ACC112 (cell line): ENCODE measurements around the gene DGKZ.
A peak's percentile ranks its signal among the peaks of the same experiment; 100 is the strongest.

Experiments
- H2AFZ ChIP-seq: fragments of 200-600 bp; sonication (generic); one replicate; pipeline ENCODE4 v1.6.0; 2017; ENCODE audit warnings: antibody characterized with exemption, low read length; ENCODE audit not compliant: unreplicated experiment
- H3K27ac ChIP-seq: fragments of 200-600 bp; sonication (generic); 2 replicates; pipeline ENCODE4 v1.5.1; 2014; ENCODE audit warnings: low read depth, mild to moderate bottlenecking, antibody characterized with exemption, low read length, moderate library complexity
- H3K27me3 ChIP-seq: fragments of 200-600 bp; sonication (generic); 2 replicates; pipeline ENCODE4 v1.6.1; 2014; ENCODE audit warnings: mild to moderate bottlenecking, antibody characterized with exemption, low read length, moderate library complexity, mixed read lengths; ENCODE audit not compliant: insufficient read depth
- H3K36me3 ChIP-seq: fragments of 200-600 bp; sonication (generic); 2 replicates; pipeline ENCODE4 v1.6.1; 2016; ENCODE audit warnings: mild to moderate bottlenecking, antibody characterized with exemption, low read length, moderate library complexity, mixed read lengths; ENCODE audit not compliant: insufficient read depth
- H3K4me1 ChIP-seq: fragments of 200-600 bp; sonication (generic); one replicate; pipeline ENCODE4 v1.6.1; 2016; ENCODE audit warnings: low read length, mixed read lengths; ENCODE audit not compliant: insufficient read depth, unreplicated experiment, control insufficient read depth
- H3K4me3 ChIP-seq: fragments of 200-600 bp; sonication (generic); 2 replicates; pipeline ENCODE4 v1.5.1; 2014; ENCODE audit warnings: mild to moderate bottlenecking, low read depth, low read length
- H3K79me2 ChIP-seq: fragments of 200-600 bp; sonication (generic); one replicate; pipeline ENCODE4 v1.6.0; 2016; ENCODE audit warnings: low read length; ENCODE audit not compliant: control insufficient read depth, unreplicated experiment, insufficient read depth

Gene DGKZ

GRCh38 chr11:46347637-46348311 is 511 bp downstream of the DGKZ start:
- Histone ChIP-seq H2AFZ (peak overlapping the region; percentile 56), H3K27ac (no peak overlapping the region)

DNA sequence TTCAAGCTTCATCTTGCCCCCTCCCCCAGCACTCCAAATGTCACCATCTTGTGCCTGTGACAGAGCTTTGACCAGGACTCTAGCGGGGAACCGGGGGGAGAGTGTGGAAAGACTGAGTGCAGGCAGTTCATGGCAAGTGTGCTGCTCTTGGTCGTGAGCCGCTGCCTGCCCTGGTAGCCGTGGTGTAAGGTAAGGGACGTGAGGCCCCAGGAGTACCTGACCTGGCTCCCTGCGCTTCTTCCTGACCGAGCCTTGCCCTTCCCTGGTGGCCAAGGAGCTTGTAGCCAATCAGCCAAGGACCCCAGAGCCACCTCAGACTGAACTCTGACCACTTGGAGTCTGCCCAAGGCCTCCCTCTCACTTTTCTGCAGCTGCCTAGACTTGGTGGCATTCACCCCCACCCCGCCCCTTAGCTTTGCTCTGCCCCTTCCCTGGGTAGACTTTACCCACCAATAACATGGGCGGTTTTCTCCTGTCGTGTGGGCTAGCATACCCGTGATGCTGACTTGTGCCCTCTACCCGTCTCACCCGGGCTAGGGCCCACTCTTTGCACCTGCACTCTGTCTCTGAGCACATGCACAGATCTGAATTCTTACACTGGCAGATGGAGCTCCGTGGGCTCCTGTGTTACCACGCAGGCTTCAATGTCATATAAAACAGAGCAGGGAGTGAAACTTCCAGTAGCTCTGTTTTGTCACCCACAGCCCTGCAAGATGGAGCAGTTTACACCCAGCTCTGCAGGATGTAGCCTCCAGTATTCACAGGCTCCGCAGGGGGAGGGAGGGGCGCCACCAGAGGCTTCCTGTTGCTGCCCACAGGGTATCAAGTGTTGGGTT is 1.5 kb downstream of the DGKZ start:
- Histone ChIP-seq H3K79me2 (peaks cover 49% of the 10 kb centered on the region), H3K36me3 (no peaks in the 10 kb centered on the region), H3K27me3 (no peaks in the 10 kb centered on the region), H3K4me1 (peaks cover 14% of the 10 kb centered on the region), H3K27ac (no peak overlapping the region), H3K4me3 (peak overlapping the region; percentile 90), H2AFZ (no peak overlapping the region)

More at GRCh38 chr11:46347637-46348311, 511 bp downstream of the DGKZ start:
- H3K4me1 ChIP-seq: peaks cover 14% of the 10 kb centered on the region
- H3K36me3 ChIP-seq: no peaks in the 10 kb centered on the region
- H3K79me2 ChIP-seq: peaks cover 42% of the 10 kb centered on the region
- H3K27me3 ChIP-seq: no peaks in the 10 kb centered on the region
- peak overlapping the region; percentile 90 for H3K4me3 ChIP-seq

DNA sequence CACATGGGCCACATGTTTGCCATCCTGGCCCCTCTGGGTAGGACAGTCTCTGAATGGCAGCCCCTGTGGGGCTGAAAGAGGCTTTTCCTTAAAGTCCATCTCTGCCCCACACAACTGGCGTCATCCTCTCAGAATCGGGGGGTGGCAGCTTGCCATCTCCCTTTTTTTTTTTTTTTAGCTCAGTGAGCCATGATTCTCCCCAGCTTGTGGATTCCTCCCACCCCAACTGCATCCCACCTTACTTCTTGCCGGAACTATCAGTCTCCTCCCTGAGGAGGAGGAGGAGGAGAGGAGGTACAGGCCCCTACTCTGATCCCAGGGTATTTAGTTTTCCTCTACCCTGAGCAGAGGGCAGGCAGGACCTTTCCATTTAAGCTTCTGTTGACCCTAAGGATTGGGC is 3.4 kb downstream of the DGKZ start:
- Histone ChIP-seq H2AFZ (no peak overlapping the region), H3K27me3 (no peaks in the 10 kb centered on the region), H3K36me3 (no peaks in the 10 kb centered on the region), H3K27ac (no peak overlapping the region), H3K4me3 (no peak overlapping the region), H3K79me2 (peaks cover 54% of the 10 kb centered on the region), H3K4me1 (peaks cover 14% of the 10 kb centered on the region)

GRCh38 chr11:46351148-46351547 is 3.9 kb downstream of the DGKZ start:
- Histone ChIP-seq H3K4me3 (no peak overlapping the region), H3K79me2 (peaks cover 54% of the 10 kb centered on the region), H3K4me1 (peaks cover 14% of the 10 kb centered on the region), H3K27ac (no peak overlapping the region), H3K27me3 (no peaks in the 10 kb centered on the region), H2AFZ (no peak overlapping the region), H3K36me3 (no peaks in the 10 kb centered on the region)

- Histone ChIP-seq H3K4me1 (peaks cover 14% of the 10 kb centered on the region), H3K27ac (no peak overlapping the region), H3K79me2 (peaks cover 54% of the 10 kb centered on the region)
These were observed 4.3 kb downstream of the DGKZ start for GRCh38 chr11:46351606-46352005.

GRCh38 chr11:46352063-46352841 is 5.0 kb downstream of the DGKZ start:
- Histone ChIP-seq H3K4me1 (peaks cover 13% of the 10 kb centered on the region), H2AFZ (no peak overlapping the region), H3K27me3 (no peaks in the 10 kb centered on the region), H3K79me2 (peaks cover 54% of the 10 kb centered on the region), H3K4me3 (no peak overlapping the region), H3K27ac (no peak overlapping the region), H3K36me3 (no peaks in the 10 kb centered on the region)

More at GRCh38 chr11:46351606-46352005, 4.3 kb downstream of the DGKZ start:
- H3K27me3 ChIP-seq: no peaks in the 10 kb centered on the region
- no peak overlapping the region for H2AFZ ChIP-seq
- no peaks in the 10 kb centered on the region for H3K36me3 ChIP-seq
- H3K4me3 ChIP-seq: no peak overlapping the region

- no peak overlapping the region for H3K4me3 ChIP-seq
- peaks cover 42% of the 10 kb centered on the region for H3K79me2 ChIP-seq
- no peak overlapping the region for H2AFZ ChIP-seq
- H3K36me3 ChIP-seq: no peaks in the 10 kb centered on the region
- H3K27ac ChIP-seq: no peak overlapping the region
- no peaks in the 10 kb centered on the region for H3K27me3 ChIP-seq
- H3K4me1 ChIP-seq: peaks cover 9% of the 10 kb centered on the region
These were observed 6.4 kb downstream of the DGKZ start for GRCh38 chr11:46353698-46354097.

DNA sequence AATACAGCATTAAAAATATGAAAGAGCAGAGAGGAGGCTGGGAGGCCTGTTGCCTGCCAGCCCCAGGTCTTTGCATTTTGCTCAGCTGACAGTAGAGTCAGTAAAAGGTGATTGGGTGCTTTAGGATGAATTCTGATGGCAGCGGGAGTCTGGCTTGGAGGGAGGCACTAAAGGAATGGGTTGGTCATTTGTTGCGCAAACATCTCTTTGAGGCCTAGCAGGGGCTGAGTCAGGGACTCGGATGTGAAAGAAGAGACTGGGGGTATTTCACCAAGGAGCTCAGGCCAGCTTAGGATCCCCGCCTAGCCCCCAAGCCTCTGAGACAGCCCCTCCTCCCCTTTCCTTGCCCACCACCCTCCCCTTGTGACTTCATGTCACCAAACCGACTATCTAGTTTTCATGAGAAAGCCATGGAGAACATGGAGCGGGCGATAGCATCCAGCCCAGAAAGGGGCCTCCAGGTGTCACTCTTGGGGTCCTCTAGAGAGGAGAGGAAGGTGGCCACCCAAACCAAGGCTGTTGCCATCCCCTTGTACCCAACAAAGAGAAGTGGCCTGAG is 9.7 kb downstream of the DGKZ start:
- no peak overlapping the region for H3K4me3 ChIP-seq
- no peak overlapping the region for H2AFZ ChIP-seq
- no peak overlapping the region for H3K27ac ChIP-seq
- no peaks in the 10 kb centered on the region for H3K27me3 ChIP-seq
- H3K4me1 ChIP-seq: peaks cover 16% of the 10 kb centered on the region
- H3K36me3 ChIP-seq: no peaks in the 10 kb centered on the region
- H3K79me2 ChIP-seq: peaks cover 26% of the 10 kb centered on the region

DNA sequence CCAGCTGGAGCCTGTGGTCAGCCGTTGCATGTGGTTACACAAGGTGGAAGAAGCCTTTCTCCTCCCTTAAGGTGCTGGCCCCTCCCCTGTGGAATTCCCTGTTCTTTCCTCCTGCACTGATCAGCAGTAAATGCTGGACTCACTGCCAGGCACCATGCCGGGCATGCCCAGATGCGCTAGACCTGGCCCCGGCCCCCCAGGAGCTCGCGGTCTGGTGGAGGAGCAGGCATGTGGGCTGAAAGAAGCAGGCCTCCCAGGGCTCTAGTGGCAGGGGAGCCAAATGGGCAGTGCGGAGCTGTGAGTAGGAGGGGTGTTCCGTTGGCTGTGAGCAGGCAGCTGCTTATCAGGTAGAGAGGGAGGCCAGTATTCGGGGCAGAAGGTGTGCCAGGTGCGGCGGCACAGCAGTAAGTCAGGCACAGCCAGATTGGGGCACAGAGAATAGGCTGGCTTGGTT is 10.2 kb downstream of the DGKZ start:
- H3K79me2 ChIP-seq: peaks cover 25% of the 10 kb centered on the region
- no peak overlapping the region for H2AFZ ChIP-seq
- H3K36me3 ChIP-seq: no peaks in the 10 kb centered on the region
- H3K27me3 ChIP-seq: no peaks in the 10 kb centered on the region
- no peak overlapping the region for H3K4me3 ChIP-seq
- peaks cover 21% of the 10 kb centered on the region for H3K4me1 ChIP-seq
- H3K27ac ChIP-seq: no peak overlapping the region

GRCh38 chr11:46359953-46360352 is 12.7 kb downstream of the DGKZ start:
- Histone ChIP-seq H3K79me2 (peaks cover 14% of the 10 kb centered on the region), H3K27ac (no peak overlapping the region), H2AFZ (no peak overlapping the region)

More at GRCh38 chr11:46359953-46360352, 12.7 kb downstream of the DGKZ start:
- Histone ChIP-seq H3K27me3 (no peaks in the 10 kb centered on the region), H3K4me1 (peaks cover 34% of the 10 kb centered on the region), H3K36me3 (no peaks in the 10 kb centered on the region), H3K4me3 (no peak overlapping the region)
